PC-9 (cell line): ENCODE results near the gene SOX13.

Source experiments
- EZH2 ChIP-seq: fragments of 200-600 bp; sonication (generic); IDR thresholded peaks from 2 replicates; pipeline ENCODE4 v1.8.0; 2017; ENCODE audit warnings: antibody characterized with exemption, low read depth
- TF ChIP-seq, protein P1 (sequence below): fragments of 200-600 bp; sonication (generic); conservative IDR thresholded peaks from 2 replicates; pipeline ENCODE4 v1.6.1; 2017; ENCODE audit warnings: mixed run types, antibody characterized with exemption, mild to moderate bottlenecking, moderate library complexity

DNA sequence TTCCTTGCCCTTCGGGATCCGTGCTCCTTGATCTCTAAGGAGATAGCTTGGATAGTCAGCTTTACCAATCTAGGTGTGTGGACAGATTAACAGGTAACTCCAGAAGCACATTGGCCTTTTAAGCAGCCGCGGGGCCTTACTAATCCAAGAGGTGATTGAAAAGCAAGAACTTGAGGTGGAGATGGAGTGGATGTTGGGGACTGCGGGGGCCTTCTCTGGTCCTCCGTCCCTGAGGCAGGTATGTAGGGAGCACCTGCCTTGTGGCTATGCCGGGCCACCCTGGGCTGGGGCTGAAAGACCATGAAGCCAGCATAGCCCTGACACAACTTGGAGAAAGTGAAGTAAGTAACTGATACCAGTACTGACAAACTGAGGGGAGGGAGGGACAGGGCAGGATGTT lies 10.6 kb downstream of the SOX13 start:
- TF ChIP-seq EZH2, result no peak
- TF ChIP-seq, protein P1, sequence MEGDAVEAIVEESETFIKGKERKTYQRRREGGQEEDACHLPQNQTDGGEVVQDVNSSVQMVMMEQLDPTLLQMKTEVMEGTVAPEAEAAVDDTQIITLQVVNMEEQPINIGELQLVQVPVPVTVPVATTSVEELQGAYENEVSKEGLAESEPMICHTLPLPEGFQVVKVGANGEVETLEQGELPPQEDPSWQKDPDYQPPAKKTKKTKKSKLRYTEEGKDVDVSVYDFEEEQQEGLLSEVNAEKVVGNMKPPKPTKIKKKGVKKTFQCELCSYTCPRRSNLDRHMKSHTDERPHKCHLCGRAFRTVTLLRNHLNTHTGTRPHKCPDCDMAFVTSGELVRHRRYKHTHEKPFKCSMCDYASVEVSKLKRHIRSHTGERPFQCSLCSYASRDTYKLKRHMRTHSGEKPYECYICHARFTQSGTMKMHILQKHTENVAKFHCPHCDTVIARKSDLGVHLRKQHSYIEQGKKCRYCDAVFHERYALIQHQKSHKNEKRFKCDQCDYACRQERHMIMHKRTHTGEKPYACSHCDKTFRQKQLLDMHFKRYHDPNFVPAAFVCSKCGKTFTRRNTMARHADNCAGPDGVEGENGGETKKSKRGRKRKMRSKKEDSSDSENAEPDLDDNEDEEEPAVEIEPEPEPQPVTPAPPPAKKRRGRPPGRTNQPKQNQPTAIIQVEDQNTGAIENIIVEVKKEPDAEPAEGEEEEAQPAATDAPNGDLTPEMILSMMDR, result no peak
